ENCODE results near the gene IL16. TPM values are rescaled to one million over a fixed set of nuclear protein-coding genes. Genes with fewer than 3 reads are reported as not detected.
A peak's percentile ranks its signal among the peaks of the same experiment; 100 is the strongest.

IL16 gene
- total and polyA plus RNA-seq, 9 of the 15 experiments (the other 6 are each of a cell fraction or from before 2014, with no cell fraction given) = 1.4 to 18.8 (median 10.6) TPM

- TF ChIP-seq ZBTB11 (CRISPR knock-in tag; IDR thresholded peaks at IDR 0.05) = no peak
- no peak for TF ChIP-seq CREBBP (IDR thresholded peaks at IDR 0.05; ENCODE audit: low read depth, low read length)
- no peak for TF ChIP-seq CREB3 (tag; conservative IDR thresholded peaks at IDR 0.05; ENCODE audit: low read depth)
- no peak for TF ChIP-seq CBX8 (IDR thresholded peaks at IDR 0.05; ENCODE audit: borderline replicate concordance, extremely low read depth, low read depth, low read length, poor library complexity, severe bottlenecking)
- TF ChIP-seq CBFA2T3 (IDR thresholded peaks at IDR 0.05) = peak; percentile 45
- TF ChIP-seq TOE1 (IDR thresholded peaks at IDR 0.05; ENCODE audit: borderline replicate concordance) = no peak
- TF ChIP-seq TOE1 (CRISPR knock-in tag; IDR thresholded peaks at IDR 0.05; ENCODE audit: borderline replicate concordance, low read depth) = no peak
- no peak for TF ChIP-seq NR3C1 (CRISPR knock-in tag; IDR thresholded peaks at IDR 0.05)
- TF ChIP-seq SETDB1 (IDR thresholded peaks at IDR 0.05; ENCODE audit: low read length) = no peak
- no peak for TF ChIP-seq U2AF1 (optimal IDR thresholded peaks at IDR 0.05; ENCODE audit: low read depth, low read length)
- TF ChIP-seq POLR2B (IDR thresholded peaks at IDR 0.05; ENCODE audit: low read depth, partially characterized antibody) = no peak
- TF ChIP-seq ZBED1 (IDR thresholded peaks at IDR 0.05) = no peak
- TF ChIP-seq HMGN3 (IDR thresholded peaks at IDR 0.05; ENCODE audit: borderline replicate concordance, extremely low read depth, insufficient read length, low read depth, low read length) = no peak
- no peak for TF ChIP-seq HDAC1 (IDR thresholded peaks at IDR 0.05)
- TF ChIP-seq MAX (CRISPR knock-in tag; IDR thresholded peaks at IDR 0.05) = no peak
- TF ChIP-seq MEIS2 (IDR thresholded peaks at IDR 0.05; ENCODE audit: partially characterized antibody) = peak; percentile 24
- no peak for TF ChIP-seq RAD51 (IDR thresholded peaks at IDR 0.05; ENCODE audit: borderline replicate concordance, low read depth)
- TF ChIP-seq HBP1 (CRISPR knock-in tag; IDR thresholded peaks at IDR 0.05) = no peak
- TF ChIP-seq ELK1 (CRISPR knock-in tag; IDR thresholded peaks at IDR 0.05) = no peak
These were observed 133.8 kb downstream of the IL16 start (continued) for GRCh38 chr15:81330366-81331090.
